ENCODE measurements around the gene FIP1L1. TPM values are rescaled to one million over a fixed set of nuclear protein-coding genes. Genes with fewer than 3 reads are reported as not detected.

FIP1L1 gene
- total and polyA plus RNA-seq, 2 donors (not counting 3 experiments of a cell fraction or from before 2014, with no cell fraction given): 18.9 to 51.9 TPM

- Histone ChIP-seq H3K79me2 (ENCODE audit: control insufficient read depth, insufficient read depth, low read length) (peaks cover 2% of the 10 kb centered on the region), H3K4me2 (ENCODE audit: insufficient read depth, low read length) (no peak overlapping the region), H3K36me3 (ENCODE audit: control insufficient read depth in 2 of 2, extremely low read depth in 1 of 2, insufficient read depth in 2 of 2, low read length in 2 of 2) (peaks cover 0 to 3% of the 10 kb centered on the region in 2 experiments)
Measured at GRCh38 chr4:53441564-53441963, 64.1 kb downstream of the FIP1L1 start.

More at GRCh38 chr4:53441564-53441963, 64.1 kb downstream of the FIP1L1 start:
- no peaks in the 10 kb centered on the region for H4K20me1 ChIP-seq (replicated peaks; ENCODE audit: control insufficient read depth, extremely low read depth, insufficient read depth, low read length)
- H3K27ac ChIP-seq (ENCODE audit: insufficient read depth, low read depth, low read length): no peak overlapping the region
- intact Hi-C loops (cut with micrococcal nuclease) (no loop called here), dilution Hi-C loops (cut with MboI; ENCODE audit: extremely low pct_ligation_motif_present, low sequenced_read_pairs) (no loop called here)
- DNase-seq (ENCODE audit: low read depth, low spot score): no peak
- no peak overlapping the region for H2AFZ ChIP-seq (ENCODE audit: low read depth, low read length)
- TF ChIP-seq JUN (IDR thresholded peaks at IDR 0.05; ENCODE audit: borderline replicate concordance, insufficient read depth, insufficient read length, low read depth) (no peak), MYC (IDR thresholded peaks at IDR 0.05; ENCODE audit: low read depth, low read length) (no peak), FOS (IDR thresholded peaks at IDR 0.05; ENCODE audit: borderline replicate concordance, insufficient read depth, low read length) (no peak), POLR2AphosphoS5 (IDR thresholded peaks at IDR 0.05; ENCODE audit: insufficient read depth, low read depth, low read length) (no peak), MAX (IDR thresholded peaks at IDR 0.05; ENCODE audit: insufficient read depth, insufficient read length) (no peak), EZH2 (IDR thresholded peaks at IDR 0.05; ENCODE audit: borderline replicate concordance, low read depth, low read length, severe bottlenecking) (no peak), POLR2A (IDR thresholded peaks at IDR 0.05; ENCODE audit: low read depth, low read length) (no peak), GATA2 (IDR thresholded peaks at IDR 0.05; ENCODE audit: insufficient read depth, insufficient read length, low read depth, low read length) (no peak), CTCF (IDR thresholded peaks at IDR 0.05; ENCODE audit: extremely low read depth in 1 of 2, insufficient read depth in 1 of 2, low read depth in 1 of 2, low read length in 2 of 2) (no peak)
- no peak overlapping the region for H3K9ac ChIP-seq (replicated peaks; ENCODE audit: extremely low read depth, insufficient read depth, low read length)
- ChIA-PET POLR2A (no interaction called here), CTCF (no interaction called here)
- H3K27me3 ChIP-seq (ENCODE audit: control insufficient read depth in 2 of 2, insufficient read depth in 2 of 2, low read length in 2 of 2): no peaks in the 10 kb centered on the region
- no peaks in the 10 kb centered on the region for H3K9me3 ChIP-seq (replicated peaks; ENCODE audit: control insufficient read depth, insufficient read depth, low read length)
- no peaks in the 10 kb centered on the region for H3K9me1 ChIP-seq (replicated peaks; ENCODE audit: control insufficient read depth, extremely low read depth, insufficient read depth, low read length)
- no peaks in the 10 kb centered on the region for H3K4me1 ChIP-seq (ENCODE audit: control insufficient read depth, extremely low read depth, insufficient read depth, low read length)
- no peak for FAIRE-seq
- no TSS peak for BruUV-seq (replicated peaks)
- H3K4me3 ChIP-seq (replicated peaks in 1 of 3; ENCODE audit: insufficient read depth in 1 of 3, low read depth in 1 of 3, low read length in 3 of 3): no peak overlapping the region

All from endothelial cell of umbilical vein (primary cell).